Spinal cord (tissue), 10 donors: ENCODE results near the gene SHC3. TPM values are rescaled to one million over a fixed set of nuclear protein-coding genes. Genes with fewer than 3 reads are reported as not detected.

Experiments used
- DNase-seq, 6 donors: peaks; one replicate each; pipeline versions ENCODE4 v3.0.0 to v3.0.0-alpha.2; 2013 to 2015; ENCODE audit warnings: low spot score in 6 of 6, low read depth in 4 of 6
- H3K27ac ChIP-seq: one replicate; pipeline ENCODE4 v1.5.1; 2013; ENCODE audit warnings: low read depth, low read length, control low read depth
- H3K27me3 ChIP-seq: one replicate; pipeline ENCODE4 v1.6.1; 2013; ENCODE audit warnings: low read length; ENCODE audit not compliant: control insufficient read depth, insufficient read depth
- H3K36me3 ChIP-seq: one replicate; pipeline ENCODE4 v1.6.1; 2013; ENCODE audit warnings: low read length; ENCODE audit not compliant: control insufficient read depth, insufficient read depth
- H3K4me1 ChIP-seq: one replicate; pipeline ENCODE4 v1.6.1; 2013; ENCODE audit warnings: low read length; ENCODE audit not compliant: control insufficient read depth, insufficient read depth
- H3K4me3 ChIP-seq: one replicate; pipeline ENCODE4 v1.5.1; 2013; ENCODE audit warnings: low read depth, low read length, control low read depth
- H3K9me3 ChIP-seq: one replicate; pipeline ENCODE4 v1.6.1; 2013; ENCODE audit warnings: low read length; ENCODE audit not compliant: control insufficient read depth, insufficient read depth
- WGBS: methylation state at CpG from one replicate; pipeline ENCODE4 v1.1.5; 2013; ENCODE audit warnings: missing lambda C conversion rate; ENCODE audit not compliant: insufficient coverage; 5-methylcytosine and 5-hydroxymethylcytosine counted together
- polyA plus RNA-seq, 2 donors: library from polyadenylated mRNA; unstranded; fragments of 120-200 nt; gene quantifications; one replicate each; pipeline ENCODE4 v1.2.1, GENCODE V29; 2013; ENCODE audit not compliant: insufficient read length in 2 of 2
- total RNA-seq, 2 donors: library from RNA; depleted of rRNA in 1 of 2; stranded (reverse); fragments of 120-200 nt in 1 of 2; fragments of >200 nt in 1 of 2; gene quantifications; one replicate each; pipeline versions ENCODE4 v1.2.3 to v1.2.4, GENCODE V29; 2013 to 2014
- donor health status: healthy.

The SHC3 gene
- total and polyA plus RNA-seq, 4 donors, result 15.5 to 50.3 (median 30.1) TPM

GRCh38 chr9:89077519-89077918, 101.1 kb downstream of the SHC3 start:
- DNase-seq, result no peak
- Histone ChIP-seq H3K27me3 (no peaks in the 10 kb centered on the region), H3K36me3 (peaks cover 11% of the 10 kb centered on the region), H3K4me3 (no peak overlapping the region), H3K9me3 (no peaks in the 10 kb centered on the region), H3K4me1 (no peaks in the 10 kb centered on the region), H3K27ac (no peak overlapping the region)
- 52% methylated on average over 7 of the region's 7 CpGs for WGBS

- no peaks in the 10 kb centered on the region for H3K9me3 ChIP-seq
- no CpG with 5 or more reads among the region's 3 CpGs for WGBS
- H3K36me3 ChIP-seq, result peaks cover 19% of the 10 kb centered on the region
- no peak overlapping the region for H3K4me3 ChIP-seq
- no peaks in the 10 kb centered on the region for H3K27me3 ChIP-seq
- H3K27ac ChIP-seq, result no peak overlapping the region
- no peaks in the 10 kb centered on the region for H3K4me1 ChIP-seq
- no peak for DNase-seq
These were observed 105.2 kb downstream of the SHC3 start for GRCh38 chr9:89073397-89073796.

- Histone ChIP-seq H3K36me3 (peaks cover 19% of the 10 kb centered on the region), H3K4me3 (no peak overlapping the region), H3K27me3 (no peaks in the 10 kb centered on the region), H3K4me1 (no peaks in the 10 kb centered on the region), H3K9me3 (no peaks in the 10 kb centered on the region), H3K27ac (no peak overlapping the region)
- WGBS, result 78% methylated on average over 3 of the region's 4 CpGs
- DNase-seq, result no peak
These were observed 107.0 kb downstream of the SHC3 start for GRCh38 chr9:89071591-89071990.

- Histone ChIP-seq H3K27ac (no peak overlapping the region), H3K36me3 (peaks cover 18% of the 10 kb centered on the region), H3K27me3 (no peaks in the 10 kb centered on the region), H3K9me3 (no peaks in the 10 kb centered on the region), H3K4me1 (no peaks in the 10 kb centered on the region), H3K4me3 (no peak overlapping the region)
- 82% methylated on average over 3 of the region's 4 CpGs for WGBS
- no peak for DNase-seq
These were observed 111.8 kb downstream of the SHC3 start for GRCh38 chr9:89066835-89067234.

- Histone ChIP-seq H3K27ac (no peak overlapping the region), H3K27me3 (no peaks in the 10 kb centered on the region), H3K4me3 (no peak overlapping the region), H3K4me1 (no peaks in the 10 kb centered on the region), H3K36me3 (peaks cover 18% of the 10 kb centered on the region), H3K9me3 (no peaks in the 10 kb centered on the region)
- no peak for DNase-seq
- WGBS, result 96% methylated on average over 5 of the region's 6 CpGs
These were observed 112.7 kb downstream of the SHC3 start for GRCh38 chr9:89065921-89066320.

GRCh38 chr9:89060790-89061189, 117.8 kb downstream of the SHC3 start:
- Histone ChIP-seq H3K9me3 (no peaks in the 10 kb centered on the region), H3K4me1 (no peaks in the 10 kb centered on the region)

GRCh38 chr9:89059925-89060506, 118.6 kb downstream of the SHC3 start:
- no peak for DNase-seq
- Histone ChIP-seq H3K4me1 (no peaks in the 10 kb centered on the region), H3K9me3 (no peaks in the 10 kb centered on the region), H3K36me3 (peaks cover 43% of the 10 kb centered on the region), H3K27me3 (no peaks in the 10 kb centered on the region), H3K4me3 (no peak overlapping the region), H3K27ac (no peak overlapping the region)
- 98% methylated on average over 14 of the region's 15 CpGs for WGBS

More at GRCh38 chr9:89060790-89061189, 117.8 kb downstream of the SHC3 start:
- no peak overlapping the region for H3K4me3 ChIP-seq
- H3K36me3 ChIP-seq, result peaks cover 41% of the 10 kb centered on the region
- no peak for DNase-seq
- H3K27me3 ChIP-seq, result no peaks in the 10 kb centered on the region
- H3K27ac ChIP-seq, result no peak overlapping the region
- 93% methylated on average over 4 of the region's 5 CpGs for WGBS

GRCh38 chr9:89058906-89059305, 119.7 kb downstream of the SHC3 start:
- H3K27me3 ChIP-seq, result no peaks in the 10 kb centered on the region
- no peak for DNase-seq
- H3K4me1 ChIP-seq, result no peaks in the 10 kb centered on the region
- WGBS, result 98% methylated on average over 12 of the region's 12 CpGs
- no peak overlapping the region for H3K4me3 ChIP-seq
- H3K36me3 ChIP-seq, result peaks cover 38% of the 10 kb centered on the region
- no peaks in the 10 kb centered on the region for H3K9me3 ChIP-seq
- H3K27ac ChIP-seq, result no peak overlapping the region

- no peak for DNase-seq
- Histone ChIP-seq H3K27ac (no peak overlapping the region), H3K9me3 (no peaks in the 10 kb centered on the region), H3K27me3 (no peaks in the 10 kb centered on the region), H3K4me3 (no peak overlapping the region), H3K4me1 (no peaks in the 10 kb centered on the region), H3K36me3 (peaks cover 28% of the 10 kb centered on the region)
- 97% methylated on average over 7 of the region's 8 CpGs for WGBS
These were observed 123.6 kb downstream of the SHC3 start for GRCh38 chr9:89054865-89055495.

- no peaks in the 10 kb centered on the region for H3K4me1 ChIP-seq
- H3K27ac ChIP-seq, result no peak overlapping the region
- DNase-seq, result no peak
- 66% methylated on average over 3 of the region's 5 CpGs for WGBS
- H3K27me3 ChIP-seq, result no peaks in the 10 kb centered on the region
- no peak overlapping the region for H3K4me3 ChIP-seq
- H3K36me3 ChIP-seq, result peaks cover 14% of the 10 kb centered on the region
- H3K9me3 ChIP-seq, result no peaks in the 10 kb centered on the region
These were observed 125.3 kb downstream of the SHC3 start for GRCh38 chr9:89053301-89053700.
